RWPE1 (cell line): ENCODE data around the gene CARHSP1.
"Not testable (repeated sequence)": the region's sequence is repeated elsewhere in the genome, so short reads cannot be mapped to it uniquely, and the experiment has no call there.

Source experiments
- CTCF ChIA-PET: fragments of 350-600 bp; sonication (Branson Sonifier 250); formaldehyde crosslinking; extraction: SDS; loops from one replicate; lab custom pipeline; 2021; lab: Yijun Ruan, JAX
- POLR2A ChIA-PET: fragments of 400-600 bp; formaldehyde crosslinking; extraction: SDS; loops from one replicate; lab custom pipeline; 2020; ENCODE audit warnings: antibody characterized with exemption; ENCODE audit not compliant: low non-redundant PET; lab: Yijun Ruan, JAX
- DNase-seq: peaks from one replicate; pipeline ENCODE4 v3.0.0; 2012; ENCODE audit warnings: low spot score
- H3K27ac ChIP-seq: fragments of 450-650 bp; 2 replicates; pipeline ENCODE4 v1.5.1; 2017
- CTCF ChIP-seq: fragments of 450-650 bp; conservative IDR thresholded peaks from 2 replicates; pipeline ENCODE4 v1.5.1; 2017; ENCODE audit warnings: low read depth, mild to moderate bottlenecking

CARHSP1 gene

GRCh38 chr16:8868416-8869211, at the start of gene CARHSP1:
Gene CARHSP1, minus strand, starts transcription at chr16:8869006. Its CDS starts 9,678 bp downstream, at chr16:8859328.
- no peak for TF ChIP-seq CTCF
- peak within 1 kb of the TSS; percentile 92 for H3K27ac ChIP-seq
- DNase-seq: peak; percentile 98
- CTCF ChIA-PET: interaction anchor here (0.7 to 1.6 kb wide), 2 partner anchors 12 to 14 kb away, joined by 3 to 9 read pairs; no protein-coding TSS in a partner anchor
- POLR2A ChIA-PET: interaction anchor here (0.6 to 1.4 kb wide), 6 partner anchors 11 to 190 kb away, joined by 3 to 14 read pairs (median 4); partner anchors contain the start of gene TMEM186

GRCh38 chr16:8917336-8917735, 48.5 kb upstream of the CARHSP1 start:
- DNase-seq, H3K27ac ChIP-seq, POLR2A ChIA-PET: not testable (repeated sequence)
- CTCF ChIA-PET: interaction anchor here (0.6 to 1.6 kb wide), 2 partner anchors 19 to 600 kb away, joined by 3 read pairs; no protein-coding TSS in a partner anchor

DNA sequence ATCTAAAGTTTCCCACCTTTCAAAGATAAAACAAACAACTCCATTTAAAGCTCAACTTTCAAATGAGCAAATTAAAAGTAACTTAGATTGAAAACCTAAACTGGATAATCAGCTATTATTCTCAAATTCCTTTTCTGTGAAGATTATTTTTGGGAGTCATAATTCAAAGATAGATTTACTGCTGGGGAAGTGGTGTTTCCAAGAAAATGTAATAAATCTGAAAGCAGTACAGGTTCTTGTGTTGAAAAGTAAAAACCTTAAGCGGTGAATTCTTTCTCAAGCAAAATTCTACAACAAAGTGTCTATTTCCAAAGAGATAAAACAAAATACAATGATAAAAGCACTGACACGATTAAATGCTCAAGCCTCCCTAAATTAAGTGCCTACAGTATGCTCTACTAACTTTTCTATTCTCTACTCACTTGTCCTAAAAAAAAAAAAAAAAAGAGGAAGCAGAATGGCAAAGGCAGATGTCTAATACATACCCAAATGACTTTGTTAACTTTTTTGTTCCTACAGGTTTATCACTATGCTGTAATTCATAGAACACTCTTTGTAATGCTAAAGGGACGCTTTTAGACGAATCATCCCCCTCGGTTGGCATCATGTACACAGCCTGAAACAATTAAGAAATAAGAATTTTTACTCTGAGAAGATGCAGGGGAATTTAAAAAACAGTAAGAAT, 47.9 kb upstream of the CARHSP1 start:
- POLR2A ChIA-PET: no interaction called here
- CTCF ChIA-PET: interaction anchor here (0.7 to 1.6 kb wide), 2 partner anchors 20 to 92 kb away, joined by 3 read pairs; no protein-coding TSS in a partner anchor

DNA sequence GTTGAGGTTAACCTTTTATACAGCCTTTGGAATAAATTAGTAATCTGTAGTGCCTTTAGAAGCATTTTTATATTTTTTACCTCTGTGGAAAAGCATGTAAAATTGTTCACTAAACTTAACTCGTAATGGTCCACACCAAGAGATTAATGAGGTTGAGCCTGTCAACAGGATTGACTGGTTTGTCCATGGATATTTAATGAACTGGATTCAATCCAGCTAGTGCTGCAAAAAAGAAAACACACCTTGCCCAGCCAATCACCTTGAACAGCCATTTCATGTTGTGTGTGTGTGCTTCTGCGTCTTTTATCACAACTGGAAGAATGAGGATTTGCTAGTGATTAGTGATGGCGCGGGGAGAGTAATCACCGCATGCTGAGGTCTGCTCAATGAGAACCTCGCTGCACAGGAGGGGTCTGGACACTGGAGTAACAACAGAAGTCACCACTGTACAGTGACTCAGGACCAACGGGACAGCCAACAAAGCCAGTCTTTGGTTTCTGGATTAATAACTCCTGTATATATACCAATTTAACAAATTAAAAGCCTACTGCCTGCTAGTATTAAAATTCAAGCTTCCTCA, 47.0 kb upstream of the CARHSP1 start:
- no peak overlapping the region for H3K27ac ChIP-seq
- DNase-seq: no peak
- TF ChIP-seq CTCF: no peak
- POLR2A ChIA-PET: no interaction called here
- CTCF ChIA-PET: interaction anchor here (0.7 kb wide), 1 partner anchor 93 kb away, joined by 3 read pairs; no protein-coding TSS in a partner anchor

More for the DNA sequence above, 47.9 kb upstream of the CARHSP1 start:
- H3K27ac ChIP-seq: no peak overlapping the region
- TF ChIP-seq CTCF: no peak
- no peak for DNase-seq

- CTCF ChIA-PET: interaction anchor here (0.5 kb wide), 1 partner anchor 199 kb away, joined by 4 read pairs; no protein-coding TSS in a partner anchor
- H3K27ac ChIP-seq: no peak overlapping the region
- no peak for DNase-seq
- TF ChIP-seq CTCF: no peak
- POLR2A ChIA-PET: no interaction called here
Measured at GRCh38 chr16:8914098-8914497, 45.3 kb upstream of the CARHSP1 start.

DNA sequence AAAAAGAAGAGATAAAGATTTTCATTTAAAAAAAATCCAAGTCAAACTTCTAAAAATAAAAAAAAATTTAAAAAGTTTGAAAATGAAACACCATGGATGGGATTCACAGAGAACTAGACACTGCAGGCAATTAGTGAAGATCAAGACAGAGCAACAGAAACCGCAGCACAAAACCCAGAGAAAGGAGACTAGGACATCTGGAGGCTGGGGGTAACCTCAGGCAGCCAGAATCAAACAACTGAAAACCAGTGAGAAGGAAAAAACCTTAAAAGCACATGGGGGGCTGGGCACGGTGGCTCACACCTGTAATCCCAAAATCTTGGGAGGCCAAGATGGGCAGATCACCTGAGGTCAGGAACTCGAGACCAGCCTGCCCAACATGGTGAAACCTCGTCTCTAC, 44.0 kb upstream of the CARHSP1 start:
- DNase-seq: no peak
- CTCF ChIA-PET: interaction anchor here (0.7 to 1.5 kb wide), 2 partner anchors 24 to 797 kb away, joined by 3 to 5 read pairs; no protein-coding TSS in a partner anchor
- no peak for TF ChIP-seq CTCF
- POLR2A ChIA-PET: no interaction called here
- H3K27ac ChIP-seq: no peak overlapping the region
